ENCODE measurements around the gene DTNBP1. TPM values are rescaled to one million over a fixed set of nuclear protein-coding genes. Genes with fewer than 3 reads are reported as not detected.

Gene DTNBP1
- total RNA-seq, 2 donors from 2014 or later: 6.3 to 25.0 TPM

DNA sequence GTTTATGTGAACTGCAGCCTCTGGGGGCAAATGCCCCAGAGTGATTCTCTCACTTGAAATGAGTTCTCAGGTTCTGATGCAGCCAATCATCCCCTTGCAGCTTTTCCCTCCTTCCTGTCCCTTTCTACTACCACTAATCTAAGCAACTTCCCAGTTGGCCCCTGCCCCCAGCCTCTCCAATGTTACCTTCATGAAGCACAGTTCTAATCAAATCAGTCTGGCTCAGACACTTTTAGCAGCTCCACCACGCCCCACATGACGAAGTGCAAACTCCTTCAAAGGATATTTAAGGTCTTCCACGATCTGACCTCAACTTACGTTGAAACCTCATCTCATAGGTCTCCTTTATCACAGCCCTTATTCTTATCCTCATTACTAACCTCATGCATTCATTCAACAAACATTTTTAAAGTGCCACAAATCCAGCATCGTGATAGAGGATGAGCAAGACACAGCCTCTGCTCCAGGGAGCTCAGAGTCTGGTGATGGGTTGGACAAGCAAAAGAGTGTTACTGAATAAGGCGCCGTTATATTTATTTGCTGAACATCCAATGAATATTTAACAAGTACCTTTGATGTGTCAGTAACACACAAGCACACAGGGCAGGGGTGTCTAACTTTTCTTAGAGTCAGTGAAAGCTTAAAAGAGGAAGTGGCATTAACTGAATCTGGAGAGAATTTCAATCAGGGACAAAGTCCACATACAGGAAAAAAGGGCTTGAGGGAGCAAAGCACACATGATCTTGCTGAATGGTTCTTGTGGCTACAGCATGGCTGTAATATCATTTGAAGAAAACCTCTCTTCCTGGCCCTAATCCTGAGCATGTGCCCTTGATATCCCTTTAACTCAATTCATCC is 20.4 kb upstream of the DTNBP1 start:
- no peak for TF ChIP-seq CTCF (IDR thresholded peaks at IDR 0.05)
- H3K36me3 ChIP-seq: no peaks in the 10 kb centered on the region
- DNase-seq (ENCODE audit: low spot score): no peak
- no peaks in the 10 kb centered on the region for H3K27me3 ChIP-seq
- H3K4me1 ChIP-seq: no peaks in the 10 kb centered on the region
- no peaks in the 10 kb centered on the region for H3K9me3 ChIP-seq
- H3K4me3 ChIP-seq: no peak overlapping the region
- H3K27ac ChIP-seq: no peak overlapping the region

- no peak for DNase-seq (ENCODE audit: low spot score)
- no peaks in the 10 kb centered on the region for H3K4me1 ChIP-seq
- H3K4me3 ChIP-seq: no peak overlapping the region
- no peaks in the 10 kb centered on the region for H3K27me3 ChIP-seq
- no peak overlapping the region for H3K27ac ChIP-seq
- no peaks in the 10 kb centered on the region for H3K9me3 ChIP-seq
- H3K36me3 ChIP-seq: no peaks in the 10 kb centered on the region
- TF ChIP-seq CTCF (IDR thresholded peaks at IDR 0.05): no peak
Measured at GRCh38 chr6:15681946-15682345, 19.1 kb upstream of the DTNBP1 start.

DNA sequence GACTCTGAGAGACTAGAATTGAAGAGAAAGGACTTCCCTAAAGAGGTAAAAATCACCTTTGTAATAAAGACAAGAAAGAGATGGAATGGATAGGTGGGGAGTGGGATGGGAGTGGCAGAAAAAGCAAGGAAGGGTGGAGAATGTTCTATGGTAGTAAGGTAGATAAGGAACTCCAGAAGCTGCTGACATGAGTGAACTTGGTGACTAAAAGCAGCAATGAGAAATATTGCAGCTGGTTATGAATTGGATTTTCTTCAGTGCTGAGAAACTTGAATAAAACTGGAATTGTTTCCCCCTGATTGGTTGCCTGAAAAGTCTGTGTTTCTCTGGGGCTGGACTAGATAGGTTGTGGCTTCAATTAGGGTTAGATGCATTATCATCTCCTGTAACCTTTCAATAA is 15.7 kb upstream of the DTNBP1 start:
- Histone ChIP-seq H3K27me3 (no peaks in the 10 kb centered on the region), H3K27ac (no peak overlapping the region), H3K9me3 (no peaks in the 10 kb centered on the region), H3K36me3 (no peaks in the 10 kb centered on the region), H3K4me3 (no peak overlapping the region), H3K4me1 (peaks cover 0 to 12% of the 10 kb centered on the region in 2 donors)
- no peak for DNase-seq (ENCODE audit: low spot score)
- no peak for TF ChIP-seq CTCF (IDR thresholded peaks at IDR 0.05)

DNA sequence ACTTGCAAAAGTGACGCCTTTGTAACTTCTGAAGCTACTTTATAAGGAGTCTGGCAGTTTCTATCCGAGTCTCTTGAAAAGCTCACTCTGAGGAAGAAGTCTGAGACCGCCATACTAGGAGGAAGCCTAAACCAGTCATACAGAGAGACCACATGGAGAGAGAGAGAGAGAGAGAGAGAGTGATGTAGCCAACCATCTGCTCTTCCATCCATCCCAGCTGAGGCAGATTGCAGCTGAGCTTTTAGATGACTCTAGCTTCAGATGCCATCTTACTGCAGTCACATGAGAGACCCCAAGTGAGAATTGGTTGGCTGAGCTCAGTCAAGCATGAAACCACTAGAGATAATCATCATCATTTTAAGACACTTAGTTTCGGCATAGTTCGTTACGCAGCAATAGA is 15.0 kb upstream of the DTNBP1 start:
- DNase-seq (ENCODE audit: low spot score): no peak
- Histone ChIP-seq H3K27me3 (no peaks in the 10 kb centered on the region), H3K4me3 (no peak overlapping the region), H3K36me3 (no peaks in the 10 kb centered on the region), H3K27ac (no peak overlapping the region), H3K4me1 (peaks cover 0 to 12% of the 10 kb centered on the region in 2 donors), H3K9me3 (no peaks in the 10 kb centered on the region)
- TF ChIP-seq CTCF (IDR thresholded peaks at IDR 0.05): no peak

GRCh38 chr6:15675536-15676220 is 12.8 kb upstream of the DTNBP1 start:
- TF ChIP-seq CTCF (IDR thresholded peaks at IDR 0.05): no peak
- Histone ChIP-seq H3K9me3 (no peaks in the 10 kb centered on the region), H3K4me1 (peaks cover 0 to 12% of the 10 kb centered on the region in 2 donors), H3K27ac (no peak overlapping the region), H3K36me3 (no peaks in the 10 kb centered on the region), H3K27me3 (no peaks in the 10 kb centered on the region), H3K4me3 (no peak overlapping the region)
- no peak for DNase-seq (ENCODE audit: low spot score)
